ENCODE measurements around the gene COL9A1.
A peak's percentile ranks its signal among the peaks of the same experiment; 100 is the strongest.

COL9A1 gene

DNA sequence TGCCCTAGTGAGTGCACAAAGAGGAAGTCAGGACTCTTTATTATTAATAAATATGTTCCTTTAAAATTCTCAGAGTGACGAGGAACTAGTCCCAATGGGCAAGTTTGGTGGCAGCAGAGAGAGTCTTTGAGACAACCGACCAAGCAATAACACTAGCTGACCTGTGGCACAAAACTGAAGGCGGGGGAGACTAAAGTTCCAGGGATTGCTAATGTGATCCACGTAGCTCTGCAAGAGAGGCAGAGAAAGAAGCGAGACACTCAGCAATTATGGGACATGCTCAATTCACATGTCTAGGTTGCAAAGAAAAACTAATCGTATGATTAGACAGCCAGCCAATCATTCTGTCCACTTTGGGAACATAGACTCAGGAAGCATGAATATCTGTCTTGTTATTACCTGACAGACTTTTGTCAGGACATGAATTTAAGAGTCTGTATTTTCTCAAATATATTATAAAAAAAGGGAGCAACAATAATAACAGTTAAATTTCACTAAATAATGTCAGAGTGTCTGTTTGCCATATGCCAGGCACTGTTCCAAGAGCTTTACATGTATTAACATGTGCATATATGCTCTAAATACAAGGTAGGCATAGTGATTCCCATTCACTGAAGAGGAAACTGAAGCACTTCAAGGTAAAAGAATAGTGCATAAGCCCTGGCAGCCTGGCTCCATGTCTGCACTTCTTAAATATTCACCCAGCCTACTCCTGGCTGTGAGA lies 81.0 kb downstream of the COL9A1 start:
- FAIRE-seq, result no peak

DNA sequence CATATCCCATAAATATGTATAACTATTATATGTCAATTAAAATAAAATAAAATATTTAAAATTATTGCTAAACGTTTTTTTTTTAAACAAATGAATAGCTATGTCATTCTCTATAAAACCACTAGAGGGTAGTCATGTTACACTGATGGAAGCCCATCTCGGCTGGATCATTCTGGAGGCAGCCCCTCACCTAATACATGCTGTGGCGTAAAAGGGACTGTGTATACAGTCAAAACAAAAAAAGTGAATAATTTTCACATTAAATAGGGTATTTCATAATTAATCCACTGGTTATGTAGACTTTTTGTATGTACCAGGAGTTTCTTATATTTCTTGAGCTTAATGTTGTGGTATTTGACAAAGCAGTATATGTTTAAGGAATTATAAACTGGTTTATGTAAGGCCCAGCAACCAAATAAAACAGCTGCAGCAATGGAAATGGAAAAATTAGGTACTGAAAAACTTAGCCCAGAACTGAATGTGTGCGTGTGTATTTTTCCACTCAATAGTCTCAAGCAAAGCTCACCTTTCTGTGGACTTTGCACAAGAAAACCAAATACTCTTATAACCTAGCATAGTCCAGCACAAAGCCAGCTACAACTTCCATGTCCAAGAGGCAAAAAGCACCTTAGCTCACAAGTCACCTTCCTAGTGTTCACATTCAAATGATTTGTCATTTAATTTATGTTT lies 81.7 kb downstream of the COL9A1 start:
- FAIRE-seq, result peak; percentile 95

DNA sequence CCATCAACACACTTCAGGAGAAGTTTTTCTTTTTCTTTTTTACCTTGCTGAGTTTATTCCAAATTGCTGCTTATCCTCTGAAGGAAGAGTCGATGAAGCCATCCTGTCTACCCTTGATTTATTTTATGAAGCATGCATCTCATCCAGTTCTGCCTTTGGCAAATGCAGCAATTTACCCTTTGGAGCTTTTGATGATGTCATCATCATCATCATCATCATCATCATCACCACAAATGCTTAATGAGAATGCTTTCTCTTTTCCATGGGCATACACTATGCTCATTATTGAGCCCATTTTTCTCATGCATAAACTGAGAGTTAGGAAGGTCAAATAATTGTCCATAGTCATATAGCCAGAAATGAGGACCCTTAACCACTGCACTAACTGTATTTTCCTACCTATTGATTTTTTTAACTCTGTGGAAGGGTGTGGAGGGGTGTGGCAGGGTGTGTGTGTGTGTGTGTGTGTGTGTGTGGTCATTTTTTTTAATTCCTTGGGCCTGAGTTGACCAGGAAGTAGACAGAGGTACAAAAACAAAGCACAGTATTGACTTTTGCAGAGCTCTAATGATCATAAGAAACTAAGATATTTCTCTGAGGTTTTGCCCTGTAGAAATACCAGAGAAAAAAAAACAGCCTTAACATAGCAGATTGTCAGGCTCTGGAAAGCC lies 82.8 kb downstream of the COL9A1 start:
- FAIRE-seq, result no peak

DNA sequence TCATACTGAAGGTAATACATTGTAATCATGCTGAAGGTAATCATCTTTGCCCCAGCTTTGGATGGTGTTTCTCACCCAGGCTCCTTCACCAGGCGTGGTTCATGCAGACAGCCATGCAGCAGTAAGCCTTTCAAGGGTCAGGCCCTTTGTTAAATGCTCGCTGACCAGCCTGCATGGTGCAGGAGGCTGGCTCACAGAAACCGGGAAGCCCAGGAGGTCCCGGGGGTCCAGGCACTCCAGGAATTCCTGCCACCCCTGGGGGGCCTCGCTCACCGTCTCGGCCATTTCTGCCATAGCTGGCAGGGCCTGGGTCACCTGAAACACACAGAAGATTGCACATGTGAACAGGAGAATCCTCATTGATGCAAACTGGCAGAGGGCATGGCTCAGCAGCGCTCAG lies 86.1 kb downstream of the COL9A1 start:
- no peak for FAIRE-seq

DNA sequence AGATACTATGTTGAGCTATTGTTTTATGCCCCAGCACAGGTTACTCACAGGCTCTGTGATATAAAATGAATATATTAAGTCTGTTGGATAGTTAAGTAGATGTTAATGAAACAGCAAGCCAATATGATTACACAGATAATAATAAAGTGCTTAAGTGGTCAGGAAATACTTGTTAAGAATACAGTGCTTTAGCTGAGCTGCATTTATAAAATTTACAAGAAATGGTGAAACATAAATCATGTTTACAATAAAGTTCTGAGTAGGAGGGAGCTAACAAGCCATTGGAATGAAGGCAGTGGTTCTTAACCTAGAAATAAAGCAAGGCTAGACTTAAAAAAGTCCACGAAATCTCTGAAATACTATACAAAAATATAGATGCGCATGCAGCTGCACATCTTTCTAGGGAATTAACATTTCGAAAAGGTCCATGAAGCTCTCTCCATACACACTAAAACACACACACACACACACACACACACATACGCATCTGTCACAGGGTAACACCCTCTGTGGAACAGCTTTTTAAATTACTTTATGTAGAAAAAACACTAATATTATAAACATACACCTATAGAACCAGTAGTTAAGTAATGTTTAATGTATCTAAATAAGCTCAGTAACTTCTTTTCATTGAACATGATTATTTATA lies 87.3 kb downstream of the COL9A1 start:
- no peak for FAIRE-seq

DNA sequence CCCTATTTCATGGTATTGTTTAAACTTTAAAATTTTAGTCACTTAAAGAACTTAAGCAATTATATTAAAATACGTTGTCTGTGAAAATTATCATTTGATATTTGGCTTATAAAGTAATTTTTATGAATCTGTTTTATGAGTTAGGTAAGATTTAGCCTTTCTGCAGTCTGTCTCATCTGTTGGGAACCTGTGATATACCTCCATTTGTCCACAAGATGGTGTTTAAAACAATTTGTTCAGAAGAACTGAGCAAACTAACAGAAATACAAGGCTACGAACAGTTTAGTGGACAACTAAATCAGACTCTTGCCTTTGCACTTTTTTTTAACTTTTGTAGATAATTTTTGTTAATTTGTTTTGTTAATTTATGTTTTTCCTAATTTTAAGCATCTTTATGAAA lies 92.4 kb downstream of the COL9A1 start:
- FAIRE-seq, result peak; percentile 37

DNA sequence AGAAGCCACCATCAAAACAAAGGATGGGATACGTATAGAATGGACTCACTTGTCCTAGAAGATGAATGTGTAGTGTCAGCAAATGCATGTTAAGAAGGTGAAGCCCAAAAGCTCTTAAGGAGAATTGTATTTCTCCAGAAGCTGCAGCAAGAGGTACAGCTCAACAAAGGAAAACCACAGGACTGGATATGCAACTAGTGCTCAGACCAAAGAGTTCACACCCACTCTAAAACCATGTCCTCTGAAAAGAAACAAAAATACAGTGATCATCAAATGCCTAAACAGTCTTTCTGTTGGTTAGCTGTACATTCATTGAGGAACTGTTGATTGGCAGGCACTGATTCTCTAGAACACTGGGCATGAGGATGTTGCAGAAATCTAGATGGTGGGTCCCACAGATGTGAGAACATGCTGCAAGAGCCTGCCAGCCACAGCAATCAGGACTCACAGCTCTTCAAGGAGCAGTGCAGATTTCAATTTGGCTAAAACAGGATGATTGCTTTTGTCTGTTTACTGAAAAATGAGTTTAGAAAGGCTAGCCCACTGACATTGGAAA lies 94.6 kb downstream of the COL9A1 start:
- FAIRE-seq, result no peak

DNA sequence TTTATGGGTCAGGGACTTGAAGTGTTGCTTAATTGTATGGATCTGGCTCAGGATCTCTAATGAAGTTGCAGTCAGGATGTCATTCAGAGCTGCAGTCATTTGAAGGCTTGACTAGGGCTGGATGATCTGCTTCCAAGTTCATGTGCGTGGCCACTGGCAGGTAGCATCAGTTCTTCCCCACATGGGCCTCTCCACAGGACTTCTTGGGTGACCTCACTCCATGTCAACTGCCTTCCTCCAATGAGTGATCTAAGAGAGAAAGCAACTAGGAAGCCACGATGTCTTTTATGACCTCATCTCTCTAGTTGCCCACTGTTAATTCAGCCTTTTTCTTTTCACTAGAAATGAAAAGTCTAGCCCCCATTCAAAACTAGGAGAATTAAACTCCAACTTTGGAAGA lies 104.1 kb downstream of the COL9A1 start:
- FAIRE-seq, result no peak

DNA sequence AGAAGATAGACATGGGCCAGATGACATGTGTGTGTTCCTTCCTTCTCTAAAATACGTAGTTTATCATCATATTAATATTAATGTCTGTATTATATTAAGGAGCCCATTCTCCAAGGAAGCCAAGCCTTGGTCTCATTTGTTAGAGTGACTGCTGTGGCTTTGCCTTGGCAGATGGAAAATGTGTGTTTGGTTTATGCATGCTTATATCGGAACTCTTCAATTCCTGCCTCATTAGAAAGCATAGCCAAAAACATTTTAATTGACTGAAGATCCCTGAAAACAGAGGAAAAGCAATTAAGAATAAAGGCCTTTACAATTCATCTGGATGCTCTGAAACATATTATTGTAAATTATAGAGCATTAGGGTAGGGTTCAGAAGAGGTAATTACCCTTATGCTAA lies 106.4 kb downstream of the COL9A1 start:
- no peak for FAIRE-seq

DNA sequence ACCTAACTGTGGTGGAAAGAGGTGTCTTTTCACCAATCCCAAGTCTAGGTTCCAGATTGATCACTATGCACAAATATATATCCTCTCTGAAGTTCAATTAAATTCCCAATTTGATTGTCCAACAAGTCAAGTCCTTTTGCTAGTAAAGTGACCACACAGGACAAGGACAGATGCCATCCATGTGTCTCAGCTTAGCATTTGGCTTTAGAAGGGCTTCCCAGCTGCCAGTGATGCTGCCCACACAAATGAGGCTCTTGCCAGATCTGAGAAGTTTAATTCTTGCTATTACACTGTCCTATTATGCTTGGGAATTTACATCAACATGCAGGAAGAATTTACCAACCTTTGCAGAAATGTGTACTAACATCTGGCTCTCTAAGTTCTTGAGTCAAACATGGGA lies 108.5 kb downstream of the COL9A1 start:
- no peak for FAIRE-seq

DNA sequence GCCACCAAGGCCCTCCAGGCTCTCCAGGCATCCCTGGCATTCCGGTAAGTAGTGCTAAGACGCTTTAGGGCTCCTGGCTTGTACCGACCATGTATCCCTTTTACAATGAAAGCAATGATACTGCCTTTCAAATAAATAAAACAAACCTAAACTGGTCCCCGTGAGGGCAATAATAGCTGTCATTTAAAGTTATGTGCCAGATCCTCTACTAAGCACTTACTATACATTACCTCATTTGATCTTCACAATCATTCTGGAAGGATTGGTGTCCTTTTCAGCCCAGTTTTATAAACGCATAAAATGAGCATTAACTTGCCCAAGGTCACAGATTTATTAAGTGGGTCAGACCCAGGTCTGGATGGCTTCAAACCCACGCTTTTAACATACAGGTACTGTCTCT lies 114.7 kb downstream of the COL9A1 start:
- FAIRE-seq, result no peak

DNA sequence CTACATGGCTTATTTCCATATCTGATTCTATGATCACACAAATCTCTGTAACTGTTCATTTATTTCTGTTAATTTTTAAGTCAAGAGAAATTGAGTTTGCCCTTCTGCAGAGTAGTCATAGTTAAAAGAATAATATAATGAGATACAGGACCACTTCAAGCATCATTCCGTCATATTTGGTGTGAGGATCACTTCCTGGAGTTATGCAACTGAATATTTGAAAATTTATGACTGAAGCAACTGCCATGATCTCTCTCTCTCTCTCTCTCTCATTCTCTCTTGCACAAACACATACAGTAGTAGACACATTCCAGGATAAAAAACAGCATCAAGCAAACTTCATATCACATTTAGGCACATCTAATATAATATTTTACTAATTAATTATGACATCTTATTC lies 116.4 kb downstream of the COL9A1 start:
- no peak for FAIRE-seq

DNA sequence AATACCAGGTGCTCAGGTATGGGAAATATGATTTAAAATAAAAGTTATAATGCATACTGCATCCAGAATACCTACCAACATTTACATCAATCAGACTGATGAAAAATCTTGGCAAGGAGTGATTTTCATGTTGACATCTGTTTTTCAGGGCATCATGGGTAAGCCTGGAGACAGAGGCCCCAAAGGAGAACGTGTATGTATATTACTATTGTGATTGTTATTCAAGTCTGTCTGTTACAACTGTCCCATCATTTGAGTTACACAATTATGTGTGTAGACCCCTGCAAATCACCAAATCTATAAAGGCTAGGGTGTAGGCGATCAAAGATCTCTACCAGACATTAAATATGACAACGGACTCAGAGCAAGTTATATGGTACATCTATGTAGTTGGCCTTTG lies 118.2 kb downstream of the COL9A1 start:
- no peak for FAIRE-seq

DNA sequence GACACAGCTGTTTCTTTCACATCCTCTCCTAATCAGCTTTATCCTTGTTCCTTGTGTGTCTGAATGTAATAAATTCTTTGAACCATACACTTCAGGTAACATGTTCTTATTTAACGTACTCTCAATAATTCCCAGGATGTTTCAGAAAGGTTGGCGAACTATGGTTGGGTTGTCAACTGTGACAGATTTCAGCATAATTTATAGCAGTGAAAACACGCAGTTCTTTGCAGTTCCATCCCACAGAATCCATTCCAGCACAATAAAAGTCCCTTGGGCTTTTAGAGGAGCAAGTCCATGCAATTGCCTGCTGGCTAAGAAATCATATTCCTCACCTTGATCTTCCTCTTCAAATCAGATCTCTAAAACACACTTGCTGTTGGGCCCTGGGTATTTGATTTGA lies 119.3 kb downstream of the COL9A1 start:
- FAIRE-seq, result no peak

DNA sequence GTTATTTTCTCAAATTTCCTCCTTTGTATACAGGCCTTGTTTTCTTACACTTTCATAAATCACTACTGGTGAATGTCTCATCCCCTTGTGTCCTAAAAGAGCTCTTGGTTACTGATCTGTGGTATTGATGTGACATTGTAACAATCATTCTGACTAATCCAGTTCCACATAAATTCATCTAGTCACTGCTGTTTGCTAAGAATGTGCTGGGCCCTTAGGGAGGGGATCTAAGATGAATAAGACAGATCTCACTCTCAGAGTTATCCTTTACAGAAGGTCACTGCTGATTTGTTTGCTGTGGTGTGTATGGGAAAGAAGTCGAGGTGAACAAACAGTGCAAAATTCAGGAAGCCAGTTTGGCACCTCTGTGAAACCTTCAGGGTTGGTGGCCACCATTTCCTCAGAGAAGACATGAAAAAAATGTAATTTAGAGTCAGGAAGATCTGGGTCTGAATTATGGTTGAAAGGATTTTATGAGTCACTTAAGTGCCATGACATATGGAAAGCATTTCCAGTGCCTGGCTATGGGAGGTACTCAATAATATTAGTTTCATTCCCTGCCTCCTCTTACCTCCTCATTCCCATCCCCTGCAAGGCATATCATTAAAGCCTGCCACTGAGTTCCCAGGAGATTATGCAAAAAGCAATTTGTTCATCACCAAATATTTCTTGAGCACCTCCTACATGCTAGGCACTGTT lies 121.8 kb downstream of the COL9A1 start:
- no peak for FAIRE-seq

DNA sequence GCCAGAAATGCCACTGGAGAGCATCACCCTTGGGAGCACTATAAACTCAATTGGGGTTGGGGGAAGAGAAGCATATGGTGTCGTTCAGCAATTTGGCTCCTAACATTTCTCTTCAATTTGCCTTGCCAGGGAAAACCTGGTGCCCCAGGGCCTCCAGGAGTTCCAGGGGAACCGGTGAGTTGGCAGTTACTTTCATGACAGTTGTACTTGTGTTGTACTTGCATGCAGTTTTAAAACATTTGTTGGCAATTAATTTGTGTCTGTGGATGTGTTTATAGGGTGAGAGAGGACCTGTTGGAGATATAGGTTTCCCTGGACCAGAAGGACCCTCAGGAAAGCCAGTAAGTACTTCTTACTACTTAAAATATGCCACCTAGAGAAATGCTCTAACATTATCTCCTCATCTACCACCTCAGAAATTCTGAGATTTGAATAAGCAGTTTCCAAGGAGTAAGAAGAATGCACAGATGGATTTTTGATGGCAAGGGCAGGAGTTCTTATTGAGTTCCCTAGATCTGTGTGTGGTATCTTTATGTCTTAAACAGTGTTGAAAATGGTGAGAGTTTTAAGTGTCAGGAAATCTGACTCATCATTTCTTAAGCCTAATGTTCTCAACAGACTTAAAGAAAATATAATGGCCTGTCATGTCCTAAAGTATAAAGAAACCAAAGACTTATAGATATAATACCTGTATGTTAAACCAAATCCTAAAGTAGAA lies 122.5 kb downstream of the COL9A1 start:
- no peak for FAIRE-seq

DNA sequence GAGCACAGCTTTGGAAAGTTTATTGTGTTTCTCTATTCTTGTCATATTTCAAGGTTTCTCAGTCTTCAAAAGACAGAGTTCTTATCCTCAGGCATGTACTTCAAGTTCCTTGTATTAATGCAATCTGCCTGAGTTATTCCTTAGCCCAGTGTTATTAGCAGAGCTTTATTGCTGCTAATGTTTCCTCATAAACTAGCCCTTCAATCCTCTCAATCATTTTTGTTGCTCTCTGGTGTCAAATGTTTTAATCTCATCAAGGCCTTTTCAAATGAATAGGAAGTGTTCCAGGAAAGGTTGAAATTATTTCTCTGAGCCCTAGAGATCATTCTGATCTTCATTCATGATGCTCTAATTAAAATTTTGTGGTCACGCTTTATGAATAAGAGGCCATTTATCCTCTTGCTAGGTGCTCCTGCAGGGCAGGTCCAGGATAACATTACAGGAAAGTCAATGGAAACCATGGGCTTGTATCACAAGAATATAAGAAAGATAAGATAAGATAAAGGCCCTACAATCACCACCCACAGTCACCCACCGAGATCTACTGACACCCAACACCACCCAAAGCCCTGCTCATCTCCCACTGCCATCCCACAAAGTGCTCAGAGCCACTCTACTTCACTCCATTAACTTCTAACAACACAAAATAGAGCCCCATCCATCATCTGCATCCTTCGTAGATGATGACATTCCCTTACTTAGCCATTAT lies 125.9 kb downstream of the COL9A1 start:
- FAIRE-seq, result no peak

DNA sequence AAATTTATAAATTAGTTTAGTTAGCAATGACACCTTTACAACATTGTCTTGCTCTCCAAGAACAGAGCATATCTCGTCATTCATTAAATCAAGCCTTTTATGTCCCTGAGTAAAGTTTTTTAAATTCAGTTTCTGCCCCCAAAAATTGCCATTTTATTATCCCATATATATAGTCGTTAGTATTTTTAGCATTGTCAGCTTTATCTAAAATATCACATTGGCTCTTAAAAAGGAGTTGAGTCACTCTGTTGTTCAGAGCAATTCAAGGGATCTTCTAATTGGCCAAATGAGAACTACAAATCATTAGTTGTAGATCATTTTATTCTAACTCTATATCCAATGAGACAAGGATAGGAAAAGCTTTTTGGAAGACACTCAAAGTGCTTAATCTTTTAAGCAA lies 127.1 kb downstream of the COL9A1 start:
- no peak for FAIRE-seq

DNA sequence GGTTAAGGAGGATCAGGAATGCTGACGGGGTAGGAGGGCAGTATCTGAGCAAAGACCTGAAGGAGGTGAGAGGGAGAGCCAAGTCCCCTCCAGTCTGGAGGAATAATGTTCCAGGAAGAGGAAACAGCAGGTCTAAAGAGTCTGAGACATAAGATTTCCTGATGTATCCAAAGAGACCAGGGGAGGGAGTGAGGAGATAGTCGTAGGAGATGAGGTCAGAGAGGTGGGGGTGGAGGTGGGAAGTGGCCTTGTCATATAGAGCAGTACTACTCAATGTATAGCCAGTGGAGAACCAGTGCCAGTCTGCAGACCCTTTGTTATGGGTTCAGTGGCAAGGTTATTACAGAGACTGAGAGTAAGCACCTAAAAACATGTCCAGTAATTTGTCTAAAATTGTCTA lies 130.6 kb downstream of the COL9A1 start:
- no peak for FAIRE-seq

DNA sequence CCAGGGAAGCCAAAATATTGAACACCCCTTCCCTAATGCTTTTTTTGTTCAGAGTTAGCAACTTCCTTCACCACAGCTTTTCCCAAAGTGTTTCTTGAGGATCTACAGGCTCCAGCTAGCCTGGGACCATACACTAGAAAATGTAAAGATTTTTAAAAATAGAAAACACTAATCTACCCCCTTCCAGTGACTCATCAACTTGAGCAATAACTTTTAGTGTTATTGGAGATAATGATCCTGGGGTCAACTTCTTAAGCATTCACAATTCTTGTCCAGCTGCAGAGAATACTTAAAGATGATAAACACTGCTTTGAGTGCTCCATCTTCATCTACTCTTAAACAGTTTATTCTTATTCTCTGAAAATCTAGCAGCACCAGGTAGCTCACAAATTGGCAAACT lies 131.6 kb downstream of the COL9A1 start:
- no peak for FAIRE-seq

DNA sequence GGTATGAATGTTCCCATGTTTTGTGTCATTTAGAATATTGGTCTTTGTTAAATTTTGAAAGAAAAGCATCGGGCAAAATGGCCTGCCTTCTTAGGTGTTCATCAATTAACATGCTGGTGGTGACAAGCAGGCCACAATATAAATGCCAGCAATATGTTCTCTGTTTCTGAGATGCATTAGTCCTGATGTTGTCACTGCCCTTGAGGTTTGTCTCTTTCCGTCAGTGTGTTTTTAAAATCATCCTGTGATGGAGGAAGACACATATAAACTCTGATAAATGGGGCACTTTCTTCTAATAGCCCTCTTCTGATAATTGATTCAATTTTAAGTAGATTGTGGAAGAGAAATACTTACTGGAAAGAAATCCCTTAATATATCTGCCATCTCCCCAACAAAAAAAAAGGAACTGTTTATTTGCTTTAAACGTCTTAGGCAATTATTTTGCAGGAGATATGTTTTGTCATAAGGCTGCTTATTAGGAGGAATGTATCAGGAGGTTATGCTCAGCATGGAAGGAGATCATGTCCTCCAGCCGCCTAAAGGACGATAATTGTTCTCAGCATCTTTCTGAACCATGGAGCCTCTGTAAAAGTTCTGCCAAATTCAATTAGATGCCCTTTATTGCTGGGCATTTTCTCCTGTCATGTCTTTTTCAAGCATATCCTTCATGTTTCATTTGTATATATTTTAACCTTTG lies 134.1 kb downstream of the COL9A1 start:
- no peak for FAIRE-seq
